MM.1S (cell line): ENCODE data around the gene APOL5.

ENCODE experiments used
- DNase-seq: peaks from one replicate; pipeline ENCODE4 v3.0.0-alpha.2; 2015
- H2AFZ ChIP-seq: fragments of 300-600 bp; sonication (generic); 2 replicates; pipeline ENCODE4 v1.6.0; 2016; ENCODE audit warnings: antibody characterized with exemption, low read length
- H3F3A ChIP-seq: fragments of 300-600 bp; sonication (generic); 2 replicates; pipeline ENCODE4 v1.6.1; 2016; ENCODE audit warnings: mild to moderate bottlenecking, antibody characterized with exemption, low read length, moderate library complexity, mixed read lengths; ENCODE audit not compliant: insufficient read depth
- H3K27ac ChIP-seq: fragments of 300-600 bp; sonication (generic); 2 replicates; pipeline ENCODE4 v1.5.1; 2016; ENCODE audit warnings: mild to moderate bottlenecking, low read length
- H3K27me3 ChIP-seq: fragments of 300-600 bp; sonication (generic); replicated peaks from 2 replicates; pipeline ENCODE4 v1.6.0; 2016; ENCODE audit warnings: low read length; ENCODE audit not compliant: insufficient read depth
- H3K36me3 ChIP-seq: fragments of 300-600 bp; sonication (generic); replicated peaks from 2 replicates; pipeline ENCODE4 v1.6.1; 2016; ENCODE audit warnings: mild to moderate bottlenecking, low read length, mixed read lengths; ENCODE audit not compliant: insufficient read depth
- H3K4me1 ChIP-seq: fragments of 300-600 bp; sonication (generic); 2 replicates; pipeline ENCODE4 v1.6.1; 2016; ENCODE audit warnings: low read length, mixed read lengths
- H3K4me2 ChIP-seq: fragments of 300-600 bp; sonication (generic); 2 replicates; pipeline ENCODE4 v1.6.0; 2016; ENCODE audit warnings: low read depth, low read length
- H3K4me3 ChIP-seq: fragments of 300-600 bp; sonication (generic); 2 replicates; pipeline ENCODE4 v1.5.1; 2016; ENCODE audit warnings: low read length, mixed read lengths
- H3K79me2 ChIP-seq: fragments of 300-600 bp; sonication (generic); 2 replicates; pipeline ENCODE4 v1.6.1; 2016; ENCODE audit warnings: mixed run types, low read length, mixed read lengths
- H3K9ac ChIP-seq: fragments of 300-600 bp; sonication (generic); 2 replicates; pipeline ENCODE4 v1.6.1; 2016; ENCODE audit warnings: low read length, mixed read lengths
- H3K9me2 ChIP-seq: fragments of 300-600 bp; sonication (generic); replicated peaks from 2 replicates; pipeline ENCODE4 v1.6.1; 2016; ENCODE audit warnings: mild to moderate bottlenecking, low read length, mixed read lengths; ENCODE audit not compliant: insufficient read depth
- H3K9me3 ChIP-seq: fragments of 300-600 bp; sonication (generic); replicated peaks from 2 replicates; pipeline ENCODE4 v1.6.1; 2016; ENCODE audit warnings: mild to moderate bottlenecking, low read length, mixed read lengths; ENCODE audit not compliant: insufficient read depth
- H4K20me1 ChIP-seq: fragments of 300-600 bp; sonication (generic); 2 replicates; pipeline ENCODE4 v1.6.1; 2016; ENCODE audit warnings: mild to moderate bottlenecking, low read length, moderate library complexity, mixed read lengths; ENCODE audit not compliant: insufficient read depth
- EZH2 ChIP-seq: fragments of 300-600 bp; sonication (generic); optimal IDR thresholded peaks from 2 replicates; pipeline ENCODE3; 2017; ENCODE audit warnings: low read depth, mild to moderate bottlenecking, antibody characterized with exemption, low read length, mixed read lengths
- EZH2phosphoT487 ChIP-seq: fragments of 300-600 bp; sonication (generic); IDR thresholded peaks from 2 replicates; pipeline ENCODE4 v1.6.1; 2018; ENCODE audit warnings: antibody characterized with exemption, low read length
- TF ChIP-seq, protein P1 (sequence below): fragments of 300-600 bp; sonication (generic); IDR thresholded peaks from 2 replicates; pipeline ENCODE4 v1.5.1; 2016; ENCODE audit warnings: antibody characterized with exemption, low read length, mixed read lengths

The APOL5 gene

DNA sequence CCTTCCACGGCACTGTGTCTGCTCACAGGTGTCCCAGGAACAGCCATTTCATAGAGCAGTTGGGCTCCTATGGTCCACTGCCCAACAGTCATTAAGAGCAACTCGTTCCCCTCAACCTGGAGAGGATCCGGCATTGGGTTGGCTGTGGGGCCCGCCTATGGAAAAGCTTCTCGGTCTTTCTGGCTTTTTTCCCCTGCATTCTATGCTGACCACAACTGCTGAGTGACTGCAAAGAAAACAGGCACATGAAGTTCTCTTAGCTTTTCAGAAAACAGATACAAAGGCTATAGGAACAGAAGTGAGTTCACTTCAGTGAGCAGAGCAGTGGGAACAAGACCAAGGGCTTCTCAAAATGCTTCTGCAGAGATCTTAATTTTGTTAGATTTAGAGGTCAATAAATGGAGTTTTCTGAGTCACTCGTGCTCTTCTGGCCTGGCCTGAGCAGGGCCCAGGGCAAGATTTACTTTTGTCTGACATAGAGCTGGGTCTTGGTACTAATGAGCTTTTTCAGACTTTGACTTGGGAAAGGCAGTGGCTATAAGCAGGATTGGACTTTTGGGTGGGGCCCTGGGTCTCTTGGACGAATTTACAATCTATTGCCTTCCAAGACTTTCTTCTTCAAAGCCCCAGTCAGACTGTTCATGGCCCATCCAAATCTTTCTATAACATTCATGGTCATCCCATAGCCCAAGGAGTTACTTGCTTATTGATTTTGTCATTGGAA lies 13.6 kb upstream of the APOL5 start:
- no peak overlapping the region for H3K9ac ChIP-seq
- H3K4me1 ChIP-seq: no peaks in the 10 kb centered on the region
- no peaks in the 10 kb centered on the region for H3K9me2 ChIP-seq
- no peaks in the 10 kb centered on the region for H3K27me3 ChIP-seq
- no peaks in the 10 kb centered on the region for H3K79me2 ChIP-seq
- no peak for DNase-seq
- H3K36me3 ChIP-seq: no peaks in the 10 kb centered on the region
- no peak overlapping the region for H2AFZ ChIP-seq
- no peak overlapping the region for H3K4me2 ChIP-seq
- TF ChIP-seq, protein P1, sequence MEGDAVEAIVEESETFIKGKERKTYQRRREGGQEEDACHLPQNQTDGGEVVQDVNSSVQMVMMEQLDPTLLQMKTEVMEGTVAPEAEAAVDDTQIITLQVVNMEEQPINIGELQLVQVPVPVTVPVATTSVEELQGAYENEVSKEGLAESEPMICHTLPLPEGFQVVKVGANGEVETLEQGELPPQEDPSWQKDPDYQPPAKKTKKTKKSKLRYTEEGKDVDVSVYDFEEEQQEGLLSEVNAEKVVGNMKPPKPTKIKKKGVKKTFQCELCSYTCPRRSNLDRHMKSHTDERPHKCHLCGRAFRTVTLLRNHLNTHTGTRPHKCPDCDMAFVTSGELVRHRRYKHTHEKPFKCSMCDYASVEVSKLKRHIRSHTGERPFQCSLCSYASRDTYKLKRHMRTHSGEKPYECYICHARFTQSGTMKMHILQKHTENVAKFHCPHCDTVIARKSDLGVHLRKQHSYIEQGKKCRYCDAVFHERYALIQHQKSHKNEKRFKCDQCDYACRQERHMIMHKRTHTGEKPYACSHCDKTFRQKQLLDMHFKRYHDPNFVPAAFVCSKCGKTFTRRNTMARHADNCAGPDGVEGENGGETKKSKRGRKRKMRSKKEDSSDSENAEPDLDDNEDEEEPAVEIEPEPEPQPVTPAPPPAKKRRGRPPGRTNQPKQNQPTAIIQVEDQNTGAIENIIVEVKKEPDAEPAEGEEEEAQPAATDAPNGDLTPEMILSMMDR: no peak
- no peak for TF ChIP-seq EZH2
- no peak for TF ChIP-seq EZH2phosphoT487
- H3K9me3 ChIP-seq: no peaks in the 10 kb centered on the region
- H3K4me3 ChIP-seq: no peak overlapping the region
- H4K20me1 ChIP-seq: no peaks in the 10 kb centered on the region
- H3K27ac ChIP-seq: no peak overlapping the region
- no peaks in the 10 kb centered on the region for H3F3A ChIP-seq

DNA sequence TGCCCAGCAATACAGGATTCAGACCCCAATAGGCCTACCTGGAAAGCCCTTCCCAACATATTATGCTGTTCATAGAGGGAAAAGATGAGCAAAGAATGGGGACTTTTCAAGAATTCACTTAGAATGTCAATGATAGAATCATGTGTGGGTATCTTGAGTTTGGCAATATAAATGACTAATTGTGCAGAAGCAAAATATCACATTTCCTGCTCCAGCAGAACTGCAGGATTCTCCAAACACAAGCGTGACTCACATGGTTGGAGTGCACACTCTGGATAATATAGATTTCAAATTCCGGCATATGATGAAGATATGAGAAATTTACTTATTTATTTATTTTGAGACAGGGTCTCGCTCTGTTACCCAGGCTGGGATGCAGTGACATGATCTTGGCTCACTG lies 12.5 kb upstream of the APOL5 start:
- H3K4me2 ChIP-seq: no peak overlapping the region
- H3K9ac ChIP-seq: no peak overlapping the region
- no peak overlapping the region for H2AFZ ChIP-seq
- no peaks in the 10 kb centered on the region for H3F3A ChIP-seq
- no peaks in the 10 kb centered on the region for H4K20me1 ChIP-seq
- no peaks in the 10 kb centered on the region for H3K9me3 ChIP-seq
- no peaks in the 10 kb centered on the region for H3K79me2 ChIP-seq
- H3K4me3 ChIP-seq: no peak overlapping the region
- H3K4me1 ChIP-seq: no peaks in the 10 kb centered on the region
- H3K27ac ChIP-seq: no peak overlapping the region
- no peak for DNase-seq
- no peaks in the 10 kb centered on the region for H3K27me3 ChIP-seq
- no peaks in the 10 kb centered on the region for H3K36me3 ChIP-seq
- TF ChIP-seq, protein P1: no peak
- no peak for TF ChIP-seq EZH2
- no peak for TF ChIP-seq EZH2phosphoT487
- no peaks in the 10 kb centered on the region for H3K9me2 ChIP-seq

DNA sequence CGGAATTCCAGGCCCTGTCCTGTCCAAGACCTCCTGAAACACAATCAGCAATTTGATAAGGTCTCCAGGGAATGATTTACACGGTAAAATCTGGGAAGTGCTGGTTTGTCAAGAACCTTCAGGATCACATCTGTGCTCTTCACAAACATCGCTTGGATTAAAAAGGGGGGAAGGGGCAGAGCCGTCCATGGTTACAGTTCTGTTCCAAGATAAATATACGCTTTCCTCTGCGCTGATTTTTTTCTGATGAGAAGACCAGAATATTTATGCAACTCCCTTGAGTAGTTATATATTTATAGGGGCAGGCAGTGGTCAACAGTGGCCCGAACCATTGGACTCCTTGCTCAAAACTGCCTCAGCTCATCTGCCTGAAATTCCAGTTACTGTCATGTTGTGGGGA lies 9.2 kb upstream of the APOL5 start:
- H3F3A ChIP-seq: no peaks in the 10 kb centered on the region
- no peak overlapping the region for H3K9ac ChIP-seq
- no peaks in the 10 kb centered on the region for H4K20me1 ChIP-seq
- H3K79me2 ChIP-seq: no peaks in the 10 kb centered on the region
- no peaks in the 10 kb centered on the region for H3K36me3 ChIP-seq
- H3K9me3 ChIP-seq: no peaks in the 10 kb centered on the region
- no peaks in the 10 kb centered on the region for H3K4me1 ChIP-seq
- H3K27ac ChIP-seq: no peak overlapping the region
- H2AFZ ChIP-seq: no peak overlapping the region
- no peaks in the 10 kb centered on the region for H3K27me3 ChIP-seq
- DNase-seq: no peak
- no peak overlapping the region for H3K4me2 ChIP-seq
- no peak overlapping the region for H3K4me3 ChIP-seq
- no peaks in the 10 kb centered on the region for H3K9me2 ChIP-seq
- TF ChIP-seq, protein P1: no peak
